ENCODE measurements around the gene NUDT5. TPM values are rescaled to one million over a fixed set of nuclear protein-coding genes. Genes with fewer than 3 reads are reported as not detected.
"Not testable (repeated sequence)": the region's sequence is repeated elsewhere in the genome, so short reads cannot be mapped to it uniquely, and the experiment has no call there.

The NUDT5 gene
- total RNA-seq, 4 donors from 2014 or later, result 24.0 to 51.1 (median 45.8) TPM

- H3K27ac ChIP-seq, result no peak overlapping the region
- no peak for DNase-seq
- TF ChIP-seq POLR2A (IDR thresholded peaks at IDR 0.05), result no peak
- no peak for TF ChIP-seq CTCF (IDR thresholded peaks at IDR 0.05)
- H3K4me3 ChIP-seq, result no peak overlapping the region
- H3K4me1 ChIP-seq, result peaks cover 0 to 2% (median 0%) of the 10 kb centered on the region in 4 donors
- H3K9me3 ChIP-seq, result no peaks in the 10 kb centered on the region
- H3K36me3 ChIP-seq, result peaks cover 0 to 67% (median 0%) of the 10 kb centered on the region in 3 donors
- no peaks in the 10 kb centered on the region for H3K27me3 ChIP-seq
These were observed 41.9 kb upstream of the NUDT5 start for GRCh38 chr10:12237265-12238220.

- H3K27ac ChIP-seq, result no peak overlapping the region
These were observed 40.1 kb upstream of the NUDT5 start for GRCh38 chr10:12235796-12236195.

GRCh38 chr10:12235116-12235694 lies 39.5 kb upstream of the NUDT5 start:
- Histone ChIP-seq H3K4me1 (no peaks in the 10 kb centered on the region), H3K4me3 (no peak overlapping the region), H3K27ac (no peak overlapping the region), H3K9me3 (no peaks in the 10 kb centered on the region), H3K27me3 (no peaks in the 10 kb centered on the region), H3K36me3 (peaks cover 0 to 89% (median 0%) of the 10 kb centered on the region in 3 donors)
- TF ChIP-seq CTCF (IDR thresholded peaks at IDR 0.05) (no peak), POLR2A (IDR thresholded peaks at IDR 0.05) (no peak)
- DNase-seq, result no peak

More at GRCh38 chr10:12235796-12236195, 40.1 kb upstream of the NUDT5 start:
- no peaks in the 10 kb centered on the region for H3K9me3 ChIP-seq
- TF ChIP-seq CTCF (IDR thresholded peaks at IDR 0.05) (no peak), POLR2A (IDR thresholded peaks at IDR 0.05) (no peak)
- H3K27me3 ChIP-seq, result no peaks in the 10 kb centered on the region
- H3K36me3 ChIP-seq, result peaks cover 0 to 83% (median 0%) of the 10 kb centered on the region in 3 donors
- DNase-seq, result no peak
- no peak overlapping the region for H3K4me3 ChIP-seq
- H3K4me1 ChIP-seq, result no peaks in the 10 kb centered on the region

GRCh38 chr10:12234687-12235086 lies 39.0 kb upstream of the NUDT5 start:
- not testable (repeated sequence) for H3K27me3 ChIP-seq, H3K9me3 ChIP-seq, H3K27ac ChIP-seq, H3K4me3 ChIP-seq, DNase-seq, H3K4me1 ChIP-seq
- H3K36me3 ChIP-seq, result peaks cover 0 to 92% (median 0%) of the 10 kb centered on the region in 3 donors

GRCh38 chr10:12228851-12229250 lies 33.2 kb upstream of the NUDT5 start:
- H3K36me3 ChIP-seq, result peaks cover 0 to 65% (median 0%) of the 10 kb centered on the region in 3 donors
- no peaks in the 10 kb centered on the region for H3K27me3 ChIP-seq
- H3K27ac ChIP-seq, result no peak overlapping the region
- DNase-seq, result no peak
- TF ChIP-seq POLR2A (IDR thresholded peaks at IDR 0.05) (no peak), CTCF (IDR thresholded peaks at IDR 0.05) (no peak)
- no peaks in the 10 kb centered on the region for H3K4me1 ChIP-seq
- no peak overlapping the region for H3K4me3 ChIP-seq
- no peaks in the 10 kb centered on the region for H3K9me3 ChIP-seq

GRCh38 chr10:12226438-12226837 lies 30.7 kb upstream of the NUDT5 start:
- not testable (repeated sequence) for DNase-seq, H3K27ac ChIP-seq, H3K4me1 ChIP-seq, H3K9me3 ChIP-seq, H3K27me3 ChIP-seq, H3K4me3 ChIP-seq
- H3K36me3 ChIP-seq, result peaks cover 0 to 57% (median 0%) of the 10 kb centered on the region in 3 donors

All from Peyer's patch (tissue), 4 donors.